GM19193 (cell line): ENCODE results near the gene GYPE.
"Not testable (repeated sequence)": the region's sequence is repeated elsewhere in the genome, so short reads cannot be mapped to it uniquely, and the experiment has no call there.

Source experiments
- POLR2A ChIP-seq: IDR thresholded peaks from 4 replicates; pipeline ENCODE4 v1.6.1; 2011; ENCODE audit not compliant: insufficient read depth, insufficient read length; ENCODE audit errors: extremely low read depth

GYPE gene

DNA sequence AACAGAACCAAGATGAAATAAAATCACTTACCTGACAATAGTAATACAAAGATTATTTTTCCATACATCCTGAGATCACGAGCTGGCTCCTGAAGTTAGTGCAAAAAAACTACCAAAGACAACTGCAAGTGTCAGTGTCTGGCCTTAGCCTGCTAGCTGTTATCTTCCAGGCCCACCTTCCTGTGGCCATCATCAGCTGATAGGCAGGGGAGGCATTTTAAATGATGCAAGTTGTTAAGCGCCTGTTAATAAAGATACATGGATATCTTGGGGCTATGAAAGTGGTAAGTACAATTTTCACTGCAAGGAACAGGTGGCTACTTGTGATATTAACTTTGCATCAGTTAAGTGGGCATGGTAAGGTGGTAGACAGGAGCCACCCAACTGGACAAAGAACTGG, at the start of gene GYPE:
Gene GYPE (minus strand): TSS at position 120 of the 400 bp plus-strand sequence. CDS start 52 bp downstream, at position 68.
- TF ChIP-seq POLR2A, result not testable (repeated sequence)

DNA sequence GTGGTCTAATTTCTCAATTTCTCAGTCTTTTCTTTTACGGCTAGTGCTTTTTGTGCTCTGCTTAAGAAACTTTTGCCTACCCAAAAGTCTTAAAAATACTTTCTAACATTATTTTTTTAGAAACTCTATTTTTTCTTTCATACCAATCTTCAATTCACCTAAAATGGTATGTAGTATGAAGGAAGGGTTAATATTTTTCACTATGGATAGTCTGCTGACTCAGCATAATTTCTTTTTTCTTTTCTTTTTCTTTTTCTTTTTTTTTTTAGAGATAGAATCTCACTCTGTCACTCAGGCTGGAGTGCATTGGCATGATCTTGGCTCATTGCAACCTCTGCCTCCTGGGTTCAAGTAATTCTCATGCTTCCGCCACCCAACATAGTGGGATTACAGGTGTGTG, 34.2 kb upstream of the GYPE start:
- no peak for TF ChIP-seq POLR2A

- TF ChIP-seq POLR2A, result no peak
Measured at GRCh38 chr4:143921181-143921580, 15.8 kb upstream of the GYPE start.

GRCh38 chr4:143883529-143883928, 21.8 kb downstream of the GYPE start:
- TF ChIP-seq POLR2A, result no peak

- TF ChIP-seq POLR2A, result no peak
Measured at GRCh38 chr4:143882892-143883291, 22.5 kb downstream of the GYPE start.

DNA sequence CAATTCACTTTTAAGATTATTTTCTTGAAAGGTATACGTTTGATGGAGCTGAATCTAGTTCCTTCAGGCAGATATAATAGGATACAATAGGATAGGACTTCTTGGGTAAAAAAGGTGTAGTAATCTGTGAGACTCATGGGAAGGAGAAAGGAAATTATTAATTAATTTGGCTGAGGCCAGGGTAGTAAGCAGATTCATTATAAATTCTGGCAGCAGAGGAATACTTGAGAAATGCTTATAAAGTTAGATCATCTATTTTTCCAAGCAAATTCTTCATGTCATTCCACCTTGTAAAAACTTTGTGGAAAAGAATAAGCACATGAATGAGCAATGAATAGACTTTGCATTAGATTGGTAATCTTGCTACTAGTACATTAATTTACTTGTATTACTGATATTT, 46.9 kb downstream of the GYPE start:
- TF ChIP-seq POLR2A, result no peak
